SK-N-SH (cell line): ENCODE results near the gene PRSS1.

Experiments used
- JUND ChIP-seq: IDR thresholded peaks from 2 replicates; pipeline ENCODE4 v1.4.0; 2012
- SIN3A ChIP-seq: IDR thresholded peaks from 2 replicates; pipeline ENCODE4 v1.6.1; 2012; ENCODE audit warnings: low read depth, mild to moderate bottlenecking, low read length, moderate library complexity, borderline replicate concordance

DNA sequence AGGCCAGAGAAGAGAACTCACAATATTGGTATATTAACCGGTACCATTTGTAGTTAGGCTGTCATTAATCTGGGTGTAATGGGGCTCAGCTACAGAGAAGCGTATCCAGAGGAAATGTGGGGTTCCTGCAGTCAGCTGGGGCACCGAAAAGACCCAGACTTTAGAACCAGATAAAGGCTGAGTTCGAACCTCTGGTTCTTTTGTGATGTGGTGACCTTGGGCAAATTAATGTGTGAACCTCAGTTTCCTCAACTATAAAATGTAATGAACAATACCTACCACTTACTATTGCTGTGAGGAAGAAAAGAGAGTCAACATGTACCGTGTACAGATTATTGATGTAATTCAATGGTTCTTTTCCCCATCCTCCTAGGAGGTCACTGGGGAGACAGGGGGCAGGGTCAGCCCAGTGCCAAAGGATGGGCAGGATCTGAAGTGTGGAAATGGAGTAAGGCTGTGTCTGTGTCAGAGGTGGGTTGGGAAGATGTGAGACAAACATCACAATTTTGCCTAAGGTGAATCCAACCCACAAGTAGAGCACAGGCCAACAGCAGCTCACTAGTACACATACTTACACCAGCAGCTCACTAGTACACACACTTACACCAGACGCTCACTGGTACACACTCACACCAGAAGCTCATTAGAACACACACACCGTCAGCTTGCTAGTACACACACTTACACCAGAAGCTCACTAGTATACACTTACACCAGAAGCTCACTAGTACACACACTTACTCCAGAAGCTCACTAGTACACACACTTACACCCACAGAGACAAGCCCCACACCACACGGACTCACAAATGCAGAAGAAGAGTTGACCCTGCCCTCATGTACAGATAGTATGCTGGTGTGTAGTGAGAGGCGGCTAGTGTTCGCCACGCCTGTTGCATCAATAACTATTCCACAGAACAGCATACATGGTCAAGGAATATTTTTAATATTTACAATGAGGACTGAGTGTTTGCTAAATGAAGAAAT is 49.5 kb downstream of the PRSS1 start:
- TF ChIP-seq SIN3A (no peak), JUND (no peak)
